Measurements from ENCODE around the gene PRKAR2B.
"Not testable (repeated sequence)": the region's sequence is repeated elsewhere in the genome, so short reads cannot be mapped to it uniquely, and the experiment has no call there.

Gene PRKAR2B

DNA sequence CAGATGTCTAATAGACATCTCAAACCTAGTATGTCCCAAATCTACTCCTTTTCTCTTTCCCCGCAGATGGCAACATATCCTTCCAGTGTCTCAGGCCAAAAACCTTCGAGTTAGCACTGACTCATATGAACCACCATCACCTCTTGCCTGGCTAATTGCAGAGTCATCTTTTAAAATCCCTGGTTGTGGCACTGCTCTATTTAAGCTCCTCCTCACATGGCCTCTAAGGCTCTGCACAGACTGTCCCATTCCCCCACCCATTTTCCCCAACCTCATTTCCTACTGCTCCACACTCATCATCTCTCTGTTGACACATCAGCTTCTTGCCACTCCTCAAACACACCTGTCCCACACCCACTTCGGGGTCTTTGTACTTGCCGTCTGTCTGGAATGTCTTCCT is 107.5 kb downstream of the PRKAR2B start:
- H3K27ac ChIP-seq, result no peak overlapping the region
- TF ChIP-seq ZFX (IDR thresholded peaks at IDR 0.05; ENCODE audit: borderline replicate concordance), result no peak
- TF ChIP-seq, protein P1, sequence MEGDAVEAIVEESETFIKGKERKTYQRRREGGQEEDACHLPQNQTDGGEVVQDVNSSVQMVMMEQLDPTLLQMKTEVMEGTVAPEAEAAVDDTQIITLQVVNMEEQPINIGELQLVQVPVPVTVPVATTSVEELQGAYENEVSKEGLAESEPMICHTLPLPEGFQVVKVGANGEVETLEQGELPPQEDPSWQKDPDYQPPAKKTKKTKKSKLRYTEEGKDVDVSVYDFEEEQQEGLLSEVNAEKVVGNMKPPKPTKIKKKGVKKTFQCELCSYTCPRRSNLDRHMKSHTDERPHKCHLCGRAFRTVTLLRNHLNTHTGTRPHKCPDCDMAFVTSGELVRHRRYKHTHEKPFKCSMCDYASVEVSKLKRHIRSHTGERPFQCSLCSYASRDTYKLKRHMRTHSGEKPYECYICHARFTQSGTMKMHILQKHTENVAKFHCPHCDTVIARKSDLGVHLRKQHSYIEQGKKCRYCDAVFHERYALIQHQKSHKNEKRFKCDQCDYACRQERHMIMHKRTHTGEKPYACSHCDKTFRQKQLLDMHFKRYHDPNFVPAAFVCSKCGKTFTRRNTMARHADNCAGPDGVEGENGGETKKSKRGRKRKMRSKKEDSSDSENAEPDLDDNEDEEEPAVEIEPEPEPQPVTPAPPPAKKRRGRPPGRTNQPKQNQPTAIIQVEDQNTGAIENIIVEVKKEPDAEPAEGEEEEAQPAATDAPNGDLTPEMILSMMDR (IDR thresholded peaks at IDR 0.05), result no peak

GRCh38 chr7:107154826-107155225 is 110.3 kb downstream of the PRKAR2B start:
- TF ChIP-seq, protein P1 (IDR thresholded peaks at IDR 0.05), result no peak
- no peak for TF ChIP-seq ZFX (IDR thresholded peaks at IDR 0.05; ENCODE audit: borderline replicate concordance)
- H3K27ac ChIP-seq, result no peak overlapping the region

DNA sequence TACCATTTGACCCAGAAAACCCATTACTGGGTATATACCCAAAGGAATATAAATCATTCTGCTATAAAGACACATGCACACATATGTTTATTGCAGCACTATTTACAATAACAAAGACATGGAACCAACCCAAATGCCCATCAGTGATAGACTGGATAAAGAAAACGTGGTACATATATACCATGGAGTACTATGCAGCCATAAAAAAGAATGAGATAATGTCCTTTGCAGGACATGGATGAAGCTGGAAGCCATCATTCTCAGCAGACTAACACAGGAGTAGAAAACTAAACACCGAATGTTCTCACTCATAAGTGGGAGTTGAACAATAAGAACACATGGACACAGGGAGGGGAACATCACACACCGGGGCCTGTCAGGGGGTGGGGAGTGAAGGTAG is 111.2 kb downstream of the PRKAR2B start:
- not testable (repeated sequence) for H3K27ac ChIP-seq

GRCh38 chr7:107157091-107157490 is 112.6 kb downstream of the PRKAR2B start:
- no peak for TF ChIP-seq ZFX (IDR thresholded peaks at IDR 0.05; ENCODE audit: borderline replicate concordance)
- TF ChIP-seq, protein P1 (IDR thresholded peaks at IDR 0.05), result no peak
- no peak overlapping the region for H3K27ac ChIP-seq

DNA sequence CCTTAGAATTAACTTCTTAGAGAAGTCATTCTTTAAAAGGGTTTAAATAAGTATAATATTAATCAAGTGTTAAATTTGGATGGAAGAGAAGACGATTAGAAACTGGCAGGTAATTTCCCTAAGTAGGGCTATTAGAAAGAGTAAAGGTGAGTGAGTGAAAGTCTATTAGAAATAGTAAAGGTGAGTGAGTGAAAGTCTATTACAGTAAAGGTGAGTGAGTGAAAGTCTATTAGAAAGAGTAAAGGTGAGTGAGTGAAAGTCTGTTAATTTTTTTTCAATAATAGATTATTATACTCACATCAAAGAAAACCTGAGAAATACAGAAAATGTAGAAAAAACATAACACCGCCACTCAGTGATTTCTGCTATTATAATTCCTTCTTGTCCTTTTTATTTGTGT is 113.5 kb downstream of the PRKAR2B start:
- no peak for TF ChIP-seq ZFX (IDR thresholded peaks at IDR 0.05; ENCODE audit: borderline replicate concordance)
- TF ChIP-seq, protein P1 (IDR thresholded peaks at IDR 0.05), result no peak
- no peak overlapping the region for H3K27ac ChIP-seq

DNA sequence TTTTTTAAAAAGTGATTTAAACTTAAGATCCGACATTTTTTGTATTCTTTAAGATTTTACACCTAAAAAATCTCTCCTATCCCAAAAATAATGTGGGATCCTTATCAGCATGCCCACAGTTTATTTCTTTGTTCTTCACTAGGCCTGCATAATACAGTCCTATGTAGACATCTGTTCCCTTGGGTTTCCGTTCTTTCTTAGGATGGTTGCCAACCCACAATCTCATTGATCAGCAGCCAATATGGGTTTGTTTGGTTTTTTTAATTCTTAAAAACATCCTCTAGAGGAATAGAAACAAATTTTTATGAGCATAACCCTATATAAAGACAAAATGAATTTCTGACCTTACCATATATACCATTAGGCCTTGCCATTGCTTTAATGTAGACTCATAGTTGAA is 115.9 kb downstream of the PRKAR2B start:
- no peak overlapping the region for H3K27ac ChIP-seq
- TF ChIP-seq ZFX (IDR thresholded peaks at IDR 0.05; ENCODE audit: borderline replicate concordance), result no peak
- TF ChIP-seq, protein P1 (IDR thresholded peaks at IDR 0.05), result no peak

- no peak overlapping the region for H3K27ac ChIP-seq
- TF ChIP-seq, protein P1 (IDR thresholded peaks at IDR 0.05), result no peak
- TF ChIP-seq ZFX (IDR thresholded peaks at IDR 0.05; ENCODE audit: borderline replicate concordance), result no peak
Observed at GRCh38 chr7:107161415-107161814, 116.9 kb downstream of the PRKAR2B start.

DNA sequence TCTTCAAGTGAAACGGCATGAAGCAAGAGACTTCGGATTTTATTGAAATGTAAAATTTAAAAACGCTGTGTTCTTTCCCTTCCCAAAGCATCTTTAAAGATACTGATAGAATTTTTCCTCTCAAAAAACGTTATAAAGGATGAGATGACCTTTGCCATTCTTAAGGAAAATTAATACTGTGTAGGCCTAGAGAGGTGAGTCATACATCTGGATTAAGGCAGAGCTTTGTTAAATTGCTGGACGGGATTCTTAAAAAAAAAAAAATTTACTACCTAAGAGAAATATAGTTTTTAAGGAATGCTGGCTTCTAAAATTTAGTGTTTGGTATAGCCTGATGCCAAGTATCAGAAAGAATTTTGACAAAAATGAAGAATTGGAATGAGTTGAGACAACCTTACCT is 118.0 kb downstream of the PRKAR2B start:
- TF ChIP-seq ZFX (IDR thresholded peaks at IDR 0.05; ENCODE audit: borderline replicate concordance), result no peak
- TF ChIP-seq, protein P1 (IDR thresholded peaks at IDR 0.05), result no peak
- peak overlapping the region; percentile 35 for H3K27ac ChIP-seq
